Stimulated activated CD8-positive, alpha-beta memory T cell treated with anti-CD3 and anti-CD28 coated beads, Interleukin-4, amount 100 ng/mL, for 48 hours (primary cell): Measurements from ENCODE around the gene PER1.
A peak's percentile ranks its signal among the peaks of the same experiment; 100 is the strongest.

Source experiments
- DNase-seq: peaks from one replicate; pipeline ENCODE4 v3.0.0-alpha.2; 2020

Gene PER1, protein sequence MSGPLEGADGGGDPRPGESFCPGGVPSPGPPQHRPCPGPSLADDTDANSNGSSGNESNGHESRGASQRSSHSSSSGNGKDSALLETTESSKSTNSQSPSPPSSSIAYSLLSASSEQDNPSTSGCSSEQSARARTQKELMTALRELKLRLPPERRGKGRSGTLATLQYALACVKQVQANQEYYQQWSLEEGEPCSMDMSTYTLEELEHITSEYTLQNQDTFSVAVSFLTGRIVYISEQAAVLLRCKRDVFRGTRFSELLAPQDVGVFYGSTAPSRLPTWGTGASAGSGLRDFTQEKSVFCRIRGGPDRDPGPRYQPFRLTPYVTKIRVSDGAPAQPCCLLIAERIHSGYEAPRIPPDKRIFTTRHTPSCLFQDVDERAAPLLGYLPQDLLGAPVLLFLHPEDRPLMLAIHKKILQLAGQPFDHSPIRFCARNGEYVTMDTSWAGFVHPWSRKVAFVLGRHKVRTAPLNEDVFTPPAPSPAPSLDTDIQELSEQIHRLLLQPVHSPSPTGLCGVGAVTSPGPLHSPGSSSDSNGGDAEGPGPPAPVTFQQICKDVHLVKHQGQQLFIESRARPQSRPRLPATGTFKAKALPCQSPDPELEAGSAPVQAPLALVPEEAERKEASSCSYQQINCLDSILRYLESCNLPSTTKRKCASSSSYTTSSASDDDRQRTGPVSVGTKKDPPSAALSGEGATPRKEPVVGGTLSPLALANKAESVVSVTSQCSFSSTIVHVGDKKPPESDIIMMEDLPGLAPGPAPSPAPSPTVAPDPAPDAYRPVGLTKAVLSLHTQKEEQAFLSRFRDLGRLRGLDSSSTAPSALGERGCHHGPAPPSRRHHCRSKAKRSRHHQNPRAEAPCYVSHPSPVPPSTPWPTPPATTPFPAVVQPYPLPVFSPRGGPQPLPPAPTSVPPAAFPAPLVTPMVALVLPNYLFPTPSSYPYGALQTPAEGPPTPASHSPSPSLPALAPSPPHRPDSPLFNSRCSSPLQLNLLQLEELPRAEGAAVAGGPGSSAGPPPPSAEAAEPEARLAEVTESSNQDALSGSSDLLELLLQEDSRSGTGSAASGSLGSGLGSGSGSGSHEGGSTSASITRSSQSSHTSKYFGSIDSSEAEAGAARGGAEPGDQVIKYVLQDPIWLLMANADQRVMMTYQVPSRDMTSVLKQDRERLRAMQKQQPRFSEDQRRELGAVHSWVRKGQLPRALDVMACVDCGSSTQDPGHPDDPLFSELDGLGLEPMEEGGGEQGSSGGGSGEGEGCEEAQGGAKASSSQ (N-terminal part only)

DNA sequence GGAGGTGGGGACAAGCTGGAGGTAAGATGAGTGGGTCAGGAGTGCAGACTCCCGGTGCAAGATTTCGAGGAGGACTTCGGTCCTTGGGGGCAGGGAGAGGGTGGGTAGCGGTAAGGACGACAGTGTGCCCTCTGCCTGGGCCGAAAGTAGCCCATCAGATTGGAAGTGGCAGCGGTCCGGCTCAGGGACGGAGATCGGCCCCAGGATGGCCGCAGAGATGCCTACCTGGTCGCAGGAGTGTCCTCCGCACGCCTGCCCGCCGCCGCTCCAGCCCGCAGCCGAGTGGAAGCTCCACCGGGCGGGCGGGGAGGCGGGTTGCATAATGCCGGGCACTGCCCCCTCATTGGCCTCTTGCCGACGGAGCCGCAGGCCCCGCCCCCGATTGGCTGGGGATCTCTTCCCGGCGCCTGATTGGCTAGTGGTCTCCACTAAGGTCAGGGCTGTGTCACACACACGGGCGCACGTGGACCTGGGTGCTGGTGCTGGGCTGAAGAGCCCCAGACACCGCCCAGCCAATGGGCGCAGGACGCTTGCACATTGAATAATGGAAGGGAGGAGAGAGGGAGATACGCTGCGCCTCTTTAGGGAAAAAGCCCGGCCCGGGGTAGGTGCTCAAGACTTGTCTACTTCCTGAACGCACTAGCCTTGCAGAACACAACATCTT, at the start of gene PER1:
Gene PER1 (minus strand): TSS at position 293 of the 664 bp plus-strand sequence. CDS start 1,698 bp downstream, outside the sequence.
- peak; percentile 94 for DNase-seq

DNA sequence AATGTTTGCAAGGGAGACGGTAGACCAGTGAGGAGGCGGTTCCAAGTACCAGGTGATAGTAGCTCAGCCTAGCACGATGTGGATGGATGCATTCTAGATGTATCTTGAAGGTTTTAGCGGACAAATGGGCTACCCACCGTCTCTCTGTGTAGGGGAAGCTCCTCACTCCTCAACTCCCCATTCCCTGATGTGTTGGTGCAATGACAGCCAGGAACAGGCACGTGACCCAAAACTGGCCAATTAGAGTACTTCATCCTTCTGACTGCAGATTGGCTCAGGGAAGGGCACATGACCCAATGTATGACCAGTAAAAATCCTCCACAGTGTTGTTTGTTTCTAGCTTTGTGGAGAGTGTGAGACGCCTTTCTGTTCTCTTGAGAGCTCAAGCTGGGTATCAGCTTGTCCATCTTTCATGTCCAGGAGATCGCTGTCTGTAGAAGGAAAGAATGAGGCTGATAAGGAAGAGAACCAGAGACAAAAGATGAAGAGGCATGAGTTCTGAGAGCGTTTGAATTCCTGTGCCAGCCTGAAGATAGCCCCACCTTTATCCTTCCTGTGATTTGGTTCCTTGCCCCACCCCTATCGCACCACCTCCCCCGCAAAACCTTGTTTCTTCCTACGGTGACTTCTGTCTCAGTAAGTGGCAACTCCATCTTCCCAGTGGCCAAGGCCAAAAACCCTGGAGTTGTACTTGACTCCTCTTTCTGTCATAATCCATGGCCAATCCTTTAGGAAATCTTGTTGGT, 40.0 kb upstream of the PER1 start:
- peak; percentile 69 for DNase-seq

DNA sequence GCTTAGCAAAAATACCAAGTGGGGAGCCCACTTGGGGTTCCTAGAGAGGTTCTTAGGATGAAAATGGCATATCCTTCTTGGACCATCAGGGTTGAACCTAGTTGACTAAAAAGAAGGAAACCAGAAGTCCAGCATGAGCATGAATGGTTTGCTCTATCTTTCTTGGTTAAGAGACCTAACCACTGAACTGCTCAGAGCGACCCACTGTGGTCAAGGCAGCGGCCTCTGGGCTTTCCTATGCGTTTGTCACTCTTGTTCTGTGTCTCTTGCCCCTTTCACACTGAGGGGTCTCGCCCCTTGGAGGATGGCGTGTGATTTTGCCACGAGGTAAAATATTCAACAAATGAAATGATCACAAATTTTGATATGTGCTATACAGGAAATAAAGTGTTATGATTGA, 38.3 kb upstream of the PER1 start:
- DNase-seq = no peak

DNA sequence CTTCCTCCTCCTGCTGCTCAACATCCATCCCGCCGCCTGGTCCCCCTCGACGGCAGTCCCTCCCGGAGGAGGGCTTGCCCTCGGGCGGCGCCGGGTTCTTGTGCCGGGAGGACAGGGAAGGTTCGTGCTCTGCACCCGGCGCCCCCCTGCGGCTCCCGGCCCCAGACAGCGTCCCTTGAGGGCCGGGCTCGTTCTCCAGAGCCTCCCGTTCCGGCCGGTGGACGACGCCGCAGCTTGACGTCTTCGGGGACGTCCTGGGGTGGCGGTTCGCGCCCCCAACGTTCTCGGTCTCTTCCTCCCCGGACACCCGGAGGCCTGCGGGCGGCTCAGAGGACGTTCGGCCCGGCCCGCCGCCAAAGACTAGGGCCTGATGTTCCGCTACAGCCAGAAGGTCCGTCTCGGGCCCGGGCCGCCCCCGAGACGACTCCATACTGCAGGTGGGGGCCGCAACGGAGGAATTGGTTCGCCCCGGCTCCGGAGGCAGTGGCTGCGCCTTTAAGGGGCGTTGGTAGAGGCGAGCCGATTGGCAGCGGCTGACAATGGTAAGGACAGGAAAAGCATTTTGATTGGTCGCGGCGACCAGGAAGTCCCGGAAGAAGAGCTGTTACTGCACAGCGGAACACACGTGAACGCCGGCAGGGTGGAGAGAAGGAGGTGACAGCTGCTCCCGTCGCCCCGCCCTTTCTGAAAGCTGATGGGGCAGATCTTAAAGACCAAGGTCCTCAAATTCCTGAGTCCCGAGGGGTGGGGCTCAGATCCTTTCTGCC, 37.7 kb upstream of the PER1 start, which contains the start of gene BORCS6:
Gene BORCS6 (minus strand): TSS at position 470 of the 767 bp plus-strand sequence. CDS start 40 bp downstream, at position 430.
- peak; percentile 94 for DNase-seq

DNA sequence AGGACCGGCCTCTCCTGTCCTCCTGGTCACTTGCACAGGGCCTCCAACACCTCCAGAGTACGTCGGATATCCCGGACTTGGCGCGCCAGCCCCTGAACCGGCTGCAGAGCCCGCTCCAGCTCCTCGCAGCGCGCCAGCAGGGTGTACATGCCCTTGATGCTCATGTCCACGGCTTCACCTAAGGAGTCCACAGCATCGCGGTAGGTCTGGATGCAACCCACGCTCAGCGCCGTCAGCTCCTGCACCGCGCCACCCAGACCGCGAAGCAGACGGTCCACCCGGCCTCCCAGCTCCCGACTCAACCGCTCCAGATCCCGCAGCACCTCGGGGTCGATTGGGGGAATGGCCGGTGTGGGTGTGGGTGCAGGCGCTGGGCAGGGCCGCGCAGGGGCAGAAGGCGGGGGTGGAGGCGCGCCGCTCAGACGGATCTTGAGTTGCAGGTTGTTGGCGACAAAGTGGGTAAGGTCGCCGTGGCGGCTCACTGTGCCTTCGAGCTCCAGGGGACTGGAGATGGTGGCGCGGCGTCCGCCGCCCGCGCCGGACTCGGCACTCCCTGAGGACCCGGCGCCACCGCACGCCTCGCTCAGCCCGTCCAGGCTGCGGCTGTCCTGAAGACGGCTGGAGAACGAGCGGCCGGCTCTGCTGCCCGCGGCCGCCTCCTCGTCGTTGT, 37.0 kb upstream of the PER1 start:
- DNase-seq = peak; percentile 41

DNA sequence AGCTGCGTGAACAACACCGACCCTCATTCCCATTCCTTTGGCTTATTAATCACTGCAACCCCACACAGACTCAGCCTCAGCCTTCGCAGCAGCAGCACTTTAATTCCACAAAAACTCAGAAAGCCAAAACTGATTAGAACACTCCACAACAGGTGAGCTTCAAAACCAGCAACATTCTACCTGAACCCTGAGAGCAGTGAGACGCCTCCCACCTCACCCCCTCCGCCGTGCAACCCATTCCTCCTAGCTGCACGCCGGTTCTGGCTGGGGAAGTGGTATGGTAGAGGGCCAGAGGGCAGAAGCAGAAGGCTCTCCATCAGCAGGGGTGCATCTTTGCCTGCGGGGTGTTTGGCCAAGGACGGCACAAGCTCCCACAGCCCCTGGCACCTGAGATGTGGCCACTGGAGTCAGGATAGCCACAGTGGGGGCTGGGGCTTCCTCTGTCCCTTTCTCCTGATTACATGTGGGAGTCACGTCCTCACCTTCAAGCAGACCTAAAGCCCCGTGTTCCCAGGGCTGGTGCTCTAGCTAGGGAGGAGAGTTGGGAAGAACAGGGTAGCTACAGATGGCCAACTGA, 36.1 kb upstream of the PER1 start:
- no peak for DNase-seq

DNA sequence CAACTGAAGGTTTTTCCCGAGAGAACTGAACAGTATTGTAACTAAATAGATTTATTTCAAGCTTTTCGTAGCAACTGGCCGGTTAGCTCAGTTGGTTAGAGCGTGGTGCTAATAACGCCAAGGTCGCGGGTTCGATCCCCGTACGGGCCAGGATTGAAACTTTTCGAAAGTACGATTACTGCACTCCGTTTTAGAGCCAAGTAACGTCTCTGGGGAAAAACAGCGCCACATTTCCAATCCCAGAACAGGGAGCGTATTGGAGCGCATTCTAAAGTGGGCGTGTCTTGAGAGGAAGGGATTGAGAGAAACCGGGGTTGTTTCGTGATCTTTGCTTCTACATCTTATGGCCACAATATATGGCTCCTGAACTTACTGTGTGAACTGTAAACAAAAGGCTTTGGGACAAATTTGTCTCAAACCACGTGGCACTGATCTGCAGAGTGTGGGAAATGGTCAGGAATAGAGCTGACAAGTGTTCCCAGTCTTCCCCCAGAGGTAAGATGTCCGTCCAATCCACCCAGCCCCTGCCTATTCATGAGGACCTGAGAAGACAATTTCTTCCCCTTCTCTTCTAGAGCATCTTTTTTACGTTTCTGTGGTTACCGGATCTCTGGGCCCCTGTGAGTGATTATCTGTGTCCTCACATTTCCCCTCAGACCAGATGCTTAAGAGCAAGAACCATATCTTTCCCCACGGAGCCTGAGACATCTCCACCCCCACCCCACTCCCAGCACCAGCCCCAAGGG, 35.5 kb upstream of the PER1 start:
- DNase-seq = peak; percentile 98

DNA sequence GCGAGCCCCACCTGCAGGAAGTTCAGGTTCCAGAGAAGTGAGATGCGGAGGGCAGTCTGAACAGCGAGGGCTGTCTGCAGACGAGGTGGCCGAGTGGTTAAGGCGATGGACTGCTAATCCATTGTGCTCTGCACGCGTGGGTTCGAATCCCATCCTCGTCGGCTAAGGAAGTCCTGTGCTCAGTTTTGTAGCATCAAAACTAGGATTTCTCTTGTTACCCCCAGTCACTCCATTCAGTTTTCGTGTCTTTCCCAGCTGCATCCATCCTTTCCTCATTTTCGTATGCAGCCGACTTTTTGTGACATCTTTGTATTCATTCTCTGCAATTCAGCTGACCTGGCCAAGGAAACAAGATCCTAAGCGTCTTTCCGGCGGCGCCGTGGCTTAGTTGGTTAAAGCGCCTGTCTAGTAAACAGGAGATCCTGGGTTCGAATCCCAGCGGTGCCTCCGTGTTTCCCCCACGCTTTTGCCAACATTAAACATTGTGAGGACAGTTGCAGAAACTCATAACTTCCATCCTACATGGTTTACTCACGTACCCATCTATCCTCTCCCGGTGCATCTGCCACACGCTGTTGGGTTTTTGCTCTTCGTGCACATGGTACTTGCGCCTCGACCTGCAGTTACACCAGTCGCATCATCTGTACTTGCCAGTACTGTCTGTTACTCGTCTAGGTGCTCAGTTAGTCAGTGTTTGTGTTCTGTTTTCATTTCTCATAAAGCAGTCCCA, 34.7 kb upstream of the PER1 start:
- DNase-seq = peak; percentile 100

DNA sequence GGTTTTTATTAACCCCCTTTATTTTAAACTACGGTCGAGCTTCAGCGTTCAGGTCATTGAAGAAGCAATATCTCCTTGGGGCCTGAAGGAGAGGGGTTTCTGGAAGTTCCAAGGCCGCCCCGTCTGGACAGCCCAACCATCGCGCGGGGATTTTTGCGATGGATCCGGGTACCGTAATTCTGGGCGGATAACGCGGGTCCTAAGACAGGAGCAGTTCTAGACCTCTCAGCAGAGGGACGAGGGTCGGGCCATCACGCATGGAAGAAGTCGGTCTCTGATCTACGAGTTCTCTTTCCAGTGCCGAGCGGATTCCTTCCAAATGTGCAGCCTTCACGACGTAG, 34.2 kb upstream of the PER1 start:
- DNase-seq = no peak

DNA sequence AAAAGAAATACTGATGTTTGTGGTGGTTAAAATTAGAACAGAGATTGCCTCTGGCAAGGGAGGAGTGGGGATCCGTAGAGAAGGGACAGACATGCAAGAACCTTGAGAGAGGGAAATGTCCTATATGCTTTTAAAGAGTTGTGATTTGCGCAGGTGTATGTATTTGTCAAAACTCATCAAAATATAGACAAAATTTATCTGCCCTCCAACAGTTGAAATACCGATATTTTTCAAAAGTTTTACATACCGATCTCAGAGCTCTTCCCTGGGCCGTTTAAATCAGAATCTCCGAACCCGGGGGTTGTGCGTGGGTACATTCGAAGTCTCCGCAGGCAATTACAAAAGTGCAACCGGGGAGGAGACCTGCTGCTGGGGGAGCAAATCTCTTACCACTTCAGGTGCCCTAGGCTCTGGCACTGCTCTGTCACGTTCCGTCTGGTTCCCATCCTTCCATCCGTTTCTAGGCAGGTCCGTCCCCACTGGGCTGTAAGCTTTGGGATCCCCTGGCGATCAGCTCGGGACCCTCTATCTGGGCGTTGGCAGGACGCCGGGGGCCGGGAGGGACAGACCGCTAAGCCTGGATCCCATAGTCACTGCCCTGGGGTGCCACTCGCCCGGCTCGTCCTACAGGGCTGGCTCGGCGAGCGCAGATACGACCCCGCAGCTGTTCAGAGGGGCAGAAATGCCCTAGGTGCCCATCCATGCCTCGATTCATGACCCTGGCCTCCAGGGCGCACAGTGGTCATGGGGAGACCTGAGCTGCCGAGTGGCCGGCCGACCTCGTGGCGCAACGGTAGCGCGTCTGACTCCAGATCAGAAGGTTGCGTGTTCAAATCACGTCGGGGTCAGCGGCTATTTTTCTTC, 33.6 kb upstream of the PER1 start:
- peak; percentile 99 for DNase-seq

DNA sequence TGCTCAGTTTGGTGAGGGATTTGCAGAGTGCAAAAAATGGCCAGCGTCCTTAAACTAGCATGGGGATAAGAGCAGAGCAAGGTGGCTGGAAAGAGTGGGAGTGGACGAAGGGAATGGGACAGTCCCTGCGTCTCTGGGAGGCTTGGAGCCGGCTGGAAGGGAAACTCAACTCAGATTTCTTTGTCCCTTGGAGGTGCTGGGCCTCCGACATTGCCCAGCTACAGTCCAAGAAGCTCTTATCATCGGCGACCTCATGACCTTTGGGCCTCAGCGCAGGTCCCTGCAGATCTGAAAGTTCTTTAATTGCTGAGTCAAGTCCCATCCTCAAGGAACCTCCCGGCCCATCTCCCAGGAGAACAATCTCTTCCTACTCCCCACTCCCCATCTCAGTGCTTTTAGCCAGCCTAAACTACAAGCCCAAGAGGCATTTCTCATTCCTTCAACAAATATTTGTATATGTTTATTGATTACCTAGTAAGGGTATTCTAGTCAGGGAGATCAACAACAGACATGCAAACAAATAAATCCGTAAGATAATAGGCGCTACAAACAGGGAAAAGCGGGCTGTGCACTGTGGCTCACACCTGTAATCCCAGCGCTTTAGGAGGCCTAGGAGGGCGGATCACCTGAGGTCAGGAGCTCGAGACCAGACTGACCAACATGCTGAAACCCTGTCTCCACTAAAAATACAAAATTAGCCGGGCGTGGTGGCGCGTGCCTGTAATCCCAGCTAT, 25.0 kb upstream of the PER1 start:
- DNase-seq = no peak

DNA sequence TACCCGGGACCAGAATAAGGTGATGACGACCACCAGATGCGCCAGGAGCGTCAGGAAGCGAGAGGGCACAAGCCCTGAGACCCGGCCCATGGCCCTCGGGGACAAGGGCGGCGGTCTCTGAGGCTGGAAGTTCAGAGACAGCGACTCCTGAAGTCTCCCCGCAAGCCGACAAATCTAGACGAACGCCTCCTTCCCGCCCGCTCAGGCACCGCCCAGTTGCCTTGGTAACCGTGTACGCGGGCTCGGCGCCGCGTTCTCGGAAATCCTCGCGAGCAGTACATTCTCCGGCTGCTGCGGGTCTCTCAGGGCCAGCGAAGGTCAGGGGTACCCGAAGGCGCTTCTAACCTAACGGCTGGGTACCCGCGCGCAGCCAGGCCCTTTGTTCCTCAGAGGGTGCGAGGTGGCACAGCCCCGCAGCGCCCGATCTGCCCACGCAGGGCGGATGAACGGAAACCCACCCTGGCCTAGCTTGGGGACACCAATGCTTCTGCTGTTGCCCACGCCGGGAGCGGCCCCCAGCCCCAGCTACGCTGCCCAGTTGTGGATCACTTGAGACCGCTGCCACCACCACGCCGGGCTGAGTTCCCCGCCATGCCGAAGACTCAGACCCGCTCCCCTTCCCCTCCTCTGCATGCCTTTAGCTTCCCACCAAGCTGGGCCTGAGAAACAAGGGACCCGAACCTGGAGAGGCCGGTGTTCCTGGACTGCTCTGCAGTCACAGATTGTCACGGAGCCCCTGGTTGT, 24.2 kb upstream of the PER1 start, which contains the start of gene TMEM107:
Gene TMEM107 (minus strand): TSS at position 184 of the 744 bp plus-strand sequence. CDS start 94 bp downstream, at position 90.
- peak; percentile 92 for DNase-seq

DNA sequence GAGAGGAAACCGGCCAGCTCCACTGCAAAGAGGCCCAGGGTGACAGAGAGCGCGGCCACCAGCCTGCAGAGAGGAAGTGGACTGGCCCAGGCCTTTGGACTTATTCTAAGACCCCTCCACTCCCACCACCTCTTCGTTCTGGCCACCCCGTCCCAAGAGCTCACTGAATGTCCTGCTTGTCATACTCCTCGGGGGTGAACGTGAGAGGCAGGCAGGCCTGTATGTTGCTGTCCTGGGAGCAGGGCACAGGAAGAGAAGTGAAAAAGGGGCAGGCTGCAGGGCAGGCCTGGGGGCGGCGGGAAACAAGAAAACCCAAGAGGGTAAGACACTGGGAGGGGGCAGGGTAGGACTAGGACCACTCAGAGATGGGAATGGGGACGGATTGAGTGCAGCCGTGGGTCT, 23.6 kb upstream of the PER1 start:
- DNase-seq = no peak

DNA sequence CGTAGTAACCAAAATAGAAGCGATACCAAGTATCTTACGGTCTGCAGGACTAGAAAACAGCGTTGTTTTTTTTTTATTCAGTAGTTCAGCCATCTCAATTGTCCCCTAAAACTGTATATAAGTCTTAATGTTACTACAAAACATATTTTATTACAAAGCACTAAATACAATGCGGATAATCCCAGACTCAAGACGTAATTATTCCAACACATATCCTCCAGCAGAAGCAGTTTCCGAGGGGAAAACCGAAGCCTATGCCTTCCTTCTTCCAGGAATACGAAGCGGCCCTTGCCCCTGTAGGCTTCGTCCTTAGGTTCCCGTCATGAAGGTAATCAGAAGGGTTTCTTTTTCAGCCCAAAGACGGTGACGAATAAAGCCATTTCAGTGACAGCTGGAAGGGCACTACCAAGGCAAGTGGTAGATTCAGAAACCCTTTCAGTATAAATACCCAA, 21.7 kb upstream of the PER1 start:
- no peak for DNase-seq

DNA sequence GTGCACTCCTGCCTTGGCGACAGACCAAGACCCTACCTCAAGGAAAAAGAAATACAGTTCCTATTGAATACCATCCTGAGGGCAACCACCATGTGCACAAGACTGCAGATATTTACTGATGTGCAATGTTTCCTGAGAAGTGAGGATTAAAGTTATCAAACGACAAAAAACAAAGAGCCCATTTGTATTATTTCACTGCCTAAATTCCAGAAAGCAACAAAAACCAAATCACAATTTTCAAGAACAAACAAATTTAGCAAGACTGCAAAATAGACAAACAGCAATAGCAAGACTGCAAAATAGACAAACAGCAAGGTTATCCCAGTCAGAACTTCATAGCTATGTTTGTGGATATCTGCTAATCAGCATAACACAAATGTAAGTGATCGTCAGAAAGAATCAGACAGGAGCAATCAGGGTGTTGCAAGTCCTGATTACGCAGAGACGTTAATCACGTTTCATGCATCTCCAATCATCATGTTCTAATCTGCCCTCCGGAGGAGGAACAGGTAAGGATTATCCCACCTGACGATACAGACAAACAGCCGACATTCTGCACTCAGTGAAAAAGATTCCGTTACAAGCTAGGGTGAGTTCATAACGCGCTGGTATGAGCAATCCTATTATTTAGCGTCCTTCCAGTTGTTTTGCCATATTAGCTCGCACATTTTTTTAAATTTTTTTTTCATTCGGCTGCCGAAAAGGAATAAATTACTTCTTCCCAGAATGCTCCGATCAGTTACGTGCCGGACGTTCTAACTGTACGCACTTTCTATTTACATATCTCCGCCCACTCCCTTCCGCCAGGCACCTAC, 21.1 kb upstream of the PER1 start:
- peak; percentile 79 for DNase-seq
